Keratinocyte (primary cell): ENCODE measurements around the gene DCN.

Experiments
- EZH2 ChIP-seq: IDR thresholded peaks from one replicate; pipeline ENCODE4 v1.6.1; 2012; ENCODE audit warnings: inconsistent platforms, mild to moderate bottlenecking, low read length, moderate library complexity
- TF ChIP-seq, protein P1 (sequence below), 3 experiments: IDR thresholded peaks in 1 of 3; conservative IDR thresholded peaks in 1 of 3; optimal IDR thresholded peaks in 1 of 3; 2 replicates in 2 of 3; 3 replicates in 1 of 3; pipeline versions ENCODE3 to v1.5.1; 2011; ENCODE audit warnings: low read length in 3 of 3, mild to moderate bottlenecking in 3 of 3, moderate library complexity in 2 of 3, control low read depth in 1 of 3, inconsistent platforms in 1 of 3; ENCODE audit not compliant: insufficient read depth in 2 of 3; ENCODE audit errors: extremely low read depth in 1 of 3

- TF ChIP-seq, protein P1, sequence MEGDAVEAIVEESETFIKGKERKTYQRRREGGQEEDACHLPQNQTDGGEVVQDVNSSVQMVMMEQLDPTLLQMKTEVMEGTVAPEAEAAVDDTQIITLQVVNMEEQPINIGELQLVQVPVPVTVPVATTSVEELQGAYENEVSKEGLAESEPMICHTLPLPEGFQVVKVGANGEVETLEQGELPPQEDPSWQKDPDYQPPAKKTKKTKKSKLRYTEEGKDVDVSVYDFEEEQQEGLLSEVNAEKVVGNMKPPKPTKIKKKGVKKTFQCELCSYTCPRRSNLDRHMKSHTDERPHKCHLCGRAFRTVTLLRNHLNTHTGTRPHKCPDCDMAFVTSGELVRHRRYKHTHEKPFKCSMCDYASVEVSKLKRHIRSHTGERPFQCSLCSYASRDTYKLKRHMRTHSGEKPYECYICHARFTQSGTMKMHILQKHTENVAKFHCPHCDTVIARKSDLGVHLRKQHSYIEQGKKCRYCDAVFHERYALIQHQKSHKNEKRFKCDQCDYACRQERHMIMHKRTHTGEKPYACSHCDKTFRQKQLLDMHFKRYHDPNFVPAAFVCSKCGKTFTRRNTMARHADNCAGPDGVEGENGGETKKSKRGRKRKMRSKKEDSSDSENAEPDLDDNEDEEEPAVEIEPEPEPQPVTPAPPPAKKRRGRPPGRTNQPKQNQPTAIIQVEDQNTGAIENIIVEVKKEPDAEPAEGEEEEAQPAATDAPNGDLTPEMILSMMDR (optimal IDR thresholded peaks at IDR 0.05 in 1 of 3, IDR thresholded peaks at IDR 0.05 in 1 of 3, conservative IDR thresholded peaks at IDR 0.05 in 1 of 3; ENCODE audit: extremely low read depth in 1 of 3, insufficient read depth in 2 of 3, low read length in 3 of 3): no peak
- no peak for TF ChIP-seq EZH2
These were observed 37.3 kb upstream of the DCN start for GRCh38 chr12:91219919-91220318.
